SIG-M5 treated with dmso at 0.1 percent for 504 hours (cell line): ENCODE results near the gene ELMOD3.
"Not testable (repeated sequence)": the region's sequence is repeated elsewhere in the genome, so short reads cannot be mapped to it uniquely, and the experiment has no call there.

ENCODE experiments used
- DNase-seq: peaks from one replicate; lab custom pipeline; 2025; ENCODE audit not compliant: unreplicated experiment; lab: John Stamatoyannopoulos, UW

ELMOD3 gene

DNA sequence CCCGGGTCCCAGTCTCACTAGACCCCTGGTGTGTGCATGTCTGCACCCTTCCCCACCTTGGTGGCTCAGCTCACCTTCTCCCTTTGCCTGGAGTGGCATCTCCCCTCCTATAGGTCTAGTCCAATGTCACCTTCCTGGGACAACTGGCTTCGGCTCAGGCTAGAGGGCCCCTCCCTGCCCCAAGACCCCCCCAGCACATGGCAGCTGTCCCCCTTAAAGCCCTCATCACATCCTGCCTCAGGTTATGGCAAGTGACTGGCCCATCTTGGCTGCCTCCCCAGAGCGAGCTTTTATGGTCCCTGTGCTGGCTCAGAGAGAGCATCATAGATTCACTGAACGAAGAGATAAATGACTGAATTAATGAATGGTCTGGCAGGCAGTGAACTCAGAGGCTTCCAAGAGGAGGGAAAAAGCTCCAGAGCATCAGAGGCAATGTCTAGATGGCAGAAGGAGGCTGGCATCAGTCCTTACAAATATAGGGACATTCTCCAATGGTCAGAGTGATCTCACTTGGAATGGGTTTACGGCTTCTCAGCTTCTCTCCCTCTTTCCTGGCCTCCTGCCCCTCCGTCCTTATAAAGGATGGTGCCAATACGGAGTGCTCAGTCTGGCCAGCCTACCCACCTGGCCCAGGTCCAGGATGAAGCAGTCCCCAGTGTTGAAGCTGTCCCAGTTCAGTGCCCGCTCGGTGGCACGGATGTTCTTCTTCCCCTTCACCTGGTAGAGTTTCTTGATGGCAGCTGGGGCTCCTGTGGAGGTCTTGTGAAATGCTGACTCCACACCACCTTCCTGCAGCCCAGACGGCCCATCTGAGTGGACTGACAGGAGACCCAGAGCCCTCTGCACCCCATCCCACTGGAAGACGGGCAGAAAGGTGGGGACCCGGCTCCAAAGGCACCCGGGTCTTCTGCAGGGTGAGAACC is 46.2 kb downstream of the ELMOD3 start:
- DNase-seq, result no peak

DNA sequence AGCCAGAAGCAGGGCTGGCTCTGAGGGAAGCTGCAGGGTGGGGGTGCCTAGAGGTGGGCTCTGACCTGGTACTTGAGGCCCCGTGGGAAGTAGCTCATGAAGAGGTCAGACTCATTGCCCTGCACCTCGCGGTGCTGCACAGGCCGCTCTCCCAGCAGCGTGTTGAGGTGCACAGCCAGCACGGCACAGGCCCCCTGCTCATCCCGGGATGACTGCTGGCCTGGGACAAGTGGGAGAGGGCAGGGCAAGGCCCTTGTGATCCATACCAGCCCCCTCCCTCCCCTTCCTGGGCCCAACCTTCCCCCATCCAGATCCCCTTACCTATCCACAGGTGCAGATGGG is 46.9 kb downstream of the ELMOD3 start:
- no peak for DNase-seq

DNA sequence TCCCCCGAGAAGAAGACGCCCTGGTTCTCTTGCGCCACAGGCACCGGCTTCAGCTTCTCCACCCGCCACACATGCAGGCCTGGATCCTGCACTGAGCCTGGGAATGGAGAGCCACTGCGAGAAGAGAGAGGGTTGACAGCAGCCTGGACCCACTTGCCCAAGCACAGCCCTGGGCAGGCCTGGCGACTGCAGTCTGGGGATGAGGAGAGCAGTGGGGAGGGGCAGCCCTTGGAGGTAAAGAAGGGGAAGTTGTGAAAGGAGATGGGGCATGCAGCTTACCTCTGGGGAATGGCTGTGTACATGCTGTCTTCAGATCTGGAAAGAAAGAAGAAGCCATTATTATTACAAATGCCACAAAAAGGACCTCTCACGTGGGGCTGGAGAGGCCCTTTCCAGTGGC is 47.3 kb downstream of the ELMOD3 start:
- DNase-seq, result peak; percentile 82

DNA sequence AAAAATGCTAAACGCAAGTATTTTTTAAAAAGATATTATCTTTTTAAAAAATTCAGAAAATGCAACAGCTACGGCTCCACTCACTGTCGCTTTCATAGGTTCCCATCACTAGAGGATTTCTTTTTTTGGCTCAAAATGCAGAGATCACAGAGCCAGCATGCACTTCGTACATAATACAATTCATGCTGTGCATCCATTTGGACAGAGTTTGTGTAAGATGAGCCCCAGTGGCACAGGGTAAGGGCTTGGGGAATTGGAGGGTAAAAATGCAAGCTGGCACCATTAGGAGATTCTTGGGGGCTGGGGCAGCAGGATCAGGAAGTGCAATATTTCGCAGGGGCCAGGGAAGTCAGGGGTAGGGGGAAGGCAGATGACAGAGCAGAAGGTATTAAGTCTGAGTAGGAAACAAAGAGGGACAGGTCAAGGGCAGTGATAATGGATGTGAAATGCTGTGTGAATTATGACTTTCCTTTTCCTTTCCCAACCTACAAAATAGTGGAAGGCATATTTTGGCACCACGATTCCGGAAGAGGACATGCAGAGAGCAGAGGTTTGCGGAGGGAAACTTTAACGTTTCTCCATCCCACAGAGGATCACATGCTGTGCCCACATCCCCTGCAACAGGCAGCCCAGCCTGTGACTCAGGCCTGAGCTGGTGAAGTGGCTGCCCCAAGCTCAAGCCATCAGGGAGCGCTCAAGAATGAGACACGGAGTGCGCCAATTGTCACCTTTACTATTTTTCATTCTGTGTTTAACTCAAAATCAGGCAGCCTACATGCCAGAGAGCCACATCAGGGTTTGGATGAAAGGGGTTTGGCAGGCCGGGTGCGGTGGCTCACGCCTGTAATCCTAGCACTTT is 50.9 kb downstream of the ELMOD3 start:
- DNase-seq, result peak; percentile 98

DNA sequence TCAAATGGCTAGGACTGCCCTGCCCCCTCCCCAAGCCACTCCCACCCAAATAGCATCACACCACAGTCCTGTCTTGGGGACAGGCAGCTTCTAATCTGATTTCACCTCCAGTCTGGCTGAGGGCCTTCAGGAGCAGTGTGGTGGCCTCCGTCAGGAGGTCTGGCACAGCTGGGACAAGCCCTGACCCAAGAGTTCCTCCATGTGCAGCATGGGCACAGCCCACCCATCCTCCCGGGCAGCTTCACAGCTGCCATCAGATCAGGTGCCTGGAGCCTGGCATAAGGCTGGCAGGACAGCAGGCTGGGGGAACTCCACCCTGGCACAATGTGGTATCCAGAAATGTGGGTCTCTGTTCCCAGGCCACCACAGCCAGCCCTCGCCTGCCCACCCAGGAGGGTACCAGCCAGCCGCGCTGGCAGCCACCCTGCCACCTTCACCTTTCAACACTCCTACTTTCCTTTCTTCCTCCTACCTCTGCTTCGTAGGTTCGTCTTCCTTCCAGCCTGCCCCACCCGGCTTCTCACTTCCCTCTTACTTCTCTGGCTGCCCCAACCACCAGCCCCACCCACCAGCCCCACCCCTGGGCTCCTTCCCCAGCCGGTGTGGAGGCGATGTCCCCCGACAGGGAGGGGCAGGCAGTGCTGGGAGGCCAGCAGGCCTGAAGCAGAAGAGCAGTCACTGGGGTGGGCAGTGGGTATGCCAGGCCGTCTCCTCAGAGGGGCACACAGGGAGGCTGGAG is 55.4 kb downstream of the ELMOD3 start, which contains the start of gene CAPG:
CAPG (minus strand) TSS at position 522 of the 739 bp plus-strand sequence. CDS start 8,221 bp downstream, outside the sequence.
- DNase-seq, result peak; percentile 89

DNA sequence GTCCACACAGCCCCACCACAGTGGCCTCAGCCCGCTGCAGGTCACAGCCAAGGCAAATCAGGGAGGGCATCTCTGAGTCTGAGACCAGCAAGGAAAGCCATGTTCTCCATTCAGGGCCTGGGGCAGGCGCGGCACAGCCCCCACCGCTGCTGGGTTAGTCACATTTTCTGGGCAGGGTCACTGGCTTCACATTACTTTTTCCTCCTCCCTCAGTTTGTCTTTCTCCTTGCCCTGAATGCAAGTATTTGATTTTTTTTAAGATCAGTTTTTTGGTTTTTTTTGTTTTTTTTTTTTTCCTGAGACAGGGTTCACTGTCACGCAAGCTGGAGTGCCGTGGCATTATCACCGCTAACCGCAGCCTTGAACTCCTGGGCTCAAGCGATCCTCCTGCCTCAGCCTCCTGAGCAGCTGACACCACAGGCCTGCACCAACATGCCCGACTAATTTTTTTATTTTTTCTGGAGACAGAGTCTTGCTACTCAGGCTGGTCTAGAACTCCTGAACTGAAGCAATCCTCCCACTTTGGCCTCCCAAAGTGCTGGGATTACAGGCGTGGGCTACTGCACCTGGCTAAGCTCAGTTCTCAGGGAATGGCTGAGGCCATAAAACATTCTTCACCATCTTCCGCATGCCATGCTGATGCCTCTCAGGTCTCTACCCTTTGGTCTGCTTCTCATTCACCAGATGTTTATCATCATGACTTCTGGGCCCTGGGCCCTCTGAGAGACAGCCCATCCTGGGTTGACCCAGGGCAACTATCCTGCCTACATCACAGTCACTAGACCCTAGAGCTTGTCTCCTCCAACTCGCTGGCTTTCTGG is 56.2 kb downstream of the ELMOD3 start:
- DNase-seq, result peak; percentile 55

DNA sequence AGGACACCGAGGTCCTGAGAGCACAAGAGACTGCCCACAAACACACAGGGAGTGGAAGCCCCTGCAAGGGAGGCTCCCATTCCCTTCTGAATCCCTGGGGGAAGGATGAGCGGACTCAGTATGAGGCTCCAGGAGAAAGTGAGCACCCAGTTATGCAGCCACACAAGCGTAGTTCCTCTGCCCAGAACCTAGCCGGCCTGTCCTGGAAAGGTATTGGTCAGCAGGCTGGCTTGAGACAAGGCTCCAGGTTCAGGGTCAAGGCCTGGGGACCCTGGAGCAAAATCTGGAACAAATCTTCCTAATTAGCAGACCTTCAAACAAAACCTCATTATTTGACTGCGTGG is 56.8 kb downstream of the ELMOD3 start:
- no peak for DNase-seq

DNA sequence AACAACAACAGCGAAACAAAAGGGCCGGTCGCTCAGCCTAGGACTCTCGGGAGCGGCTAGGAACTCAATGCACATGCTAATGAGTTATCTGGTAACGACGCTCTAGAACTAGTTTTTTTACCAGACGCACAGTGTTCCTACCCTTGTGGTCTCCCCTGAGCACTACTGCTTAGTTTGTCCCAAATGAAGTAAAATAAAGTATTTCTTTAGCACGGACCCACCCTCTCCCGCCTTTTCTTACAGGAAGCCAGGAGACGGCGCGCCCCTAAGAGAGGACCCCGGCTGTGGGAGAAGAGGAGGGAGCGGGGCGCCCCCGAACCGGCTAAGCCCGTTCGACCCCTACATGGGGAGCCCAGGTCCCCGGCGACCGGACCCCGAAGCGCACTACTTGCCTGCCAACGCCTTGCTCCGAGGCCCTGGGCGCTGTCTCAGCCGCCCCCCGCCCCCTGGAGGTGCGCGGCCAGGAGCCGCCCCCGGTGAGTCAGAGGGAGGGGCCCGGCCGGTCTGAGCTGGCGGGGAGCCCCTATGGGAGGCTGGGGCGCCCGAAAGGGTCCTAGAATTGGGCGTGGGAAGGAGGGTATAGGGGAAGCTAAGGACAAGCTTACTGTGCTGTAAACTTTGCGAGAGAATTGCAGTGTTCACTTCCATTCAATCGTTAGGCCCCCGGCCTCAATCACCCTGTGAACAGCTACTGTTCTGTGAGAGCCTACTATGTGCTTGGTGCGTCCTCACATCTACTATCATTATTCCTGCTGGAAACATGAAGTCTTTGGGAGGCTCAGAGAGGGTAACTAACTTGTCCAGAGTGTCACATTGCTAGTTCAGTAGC is 59.2 kb downstream of the ELMOD3 start:
- no peak for DNase-seq

DNA sequence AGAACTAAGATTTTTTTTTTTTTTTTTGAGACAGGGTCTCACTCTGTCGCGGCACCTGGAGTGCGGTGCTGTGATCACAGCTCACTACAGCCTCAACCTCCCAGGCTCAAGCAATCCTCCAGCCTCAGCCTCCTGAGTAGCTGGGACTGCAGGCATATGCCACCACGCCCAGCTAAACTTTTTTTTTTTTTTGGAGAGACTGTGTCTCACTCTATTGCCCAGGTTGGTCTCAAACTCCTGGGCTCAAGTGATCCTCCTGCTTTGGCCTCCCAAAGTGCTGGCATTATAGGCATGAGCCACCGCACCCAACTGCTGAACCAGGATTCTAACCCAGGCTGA is 59.8 kb downstream of the ELMOD3 start:
- not testable (repeated sequence) for DNase-seq

DNA sequence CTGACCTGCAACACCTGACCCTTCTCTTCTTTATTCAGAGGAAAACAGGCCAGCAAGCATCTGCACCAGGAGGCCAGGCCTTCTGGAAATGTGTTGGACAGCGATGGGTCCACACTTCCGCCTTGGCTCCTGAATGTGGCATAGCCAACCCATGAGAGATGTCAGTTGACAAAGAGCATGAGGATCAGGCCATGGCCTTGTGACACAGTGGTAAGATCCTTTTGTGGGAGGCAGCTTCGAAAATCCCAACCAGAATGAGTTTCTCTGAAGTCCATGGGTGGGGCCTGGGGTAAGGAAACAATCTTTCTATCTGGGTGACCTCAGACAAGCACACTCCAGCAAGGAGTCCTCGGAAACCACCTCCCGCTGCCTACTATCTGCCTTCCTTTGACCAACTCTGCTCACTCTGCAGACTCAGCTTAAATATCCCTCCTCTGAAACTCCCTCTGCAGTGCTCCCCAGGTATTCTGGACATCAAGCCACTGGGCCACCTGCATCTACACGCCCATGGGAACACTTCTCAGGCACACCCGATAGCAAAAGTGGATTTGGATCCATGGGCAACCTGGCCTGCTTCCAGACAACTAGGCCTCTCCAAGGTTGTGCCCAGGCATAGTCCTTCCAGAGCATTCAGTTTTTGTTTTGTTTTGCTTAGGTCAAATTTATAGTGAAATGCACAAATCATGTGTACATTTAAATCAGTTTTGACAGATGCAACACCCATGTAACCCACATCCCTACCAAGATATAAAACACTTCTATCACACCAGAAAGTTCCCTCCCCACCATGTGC is 60.4 kb downstream of the ELMOD3 start:
- DNase-seq, result no peak

DNA sequence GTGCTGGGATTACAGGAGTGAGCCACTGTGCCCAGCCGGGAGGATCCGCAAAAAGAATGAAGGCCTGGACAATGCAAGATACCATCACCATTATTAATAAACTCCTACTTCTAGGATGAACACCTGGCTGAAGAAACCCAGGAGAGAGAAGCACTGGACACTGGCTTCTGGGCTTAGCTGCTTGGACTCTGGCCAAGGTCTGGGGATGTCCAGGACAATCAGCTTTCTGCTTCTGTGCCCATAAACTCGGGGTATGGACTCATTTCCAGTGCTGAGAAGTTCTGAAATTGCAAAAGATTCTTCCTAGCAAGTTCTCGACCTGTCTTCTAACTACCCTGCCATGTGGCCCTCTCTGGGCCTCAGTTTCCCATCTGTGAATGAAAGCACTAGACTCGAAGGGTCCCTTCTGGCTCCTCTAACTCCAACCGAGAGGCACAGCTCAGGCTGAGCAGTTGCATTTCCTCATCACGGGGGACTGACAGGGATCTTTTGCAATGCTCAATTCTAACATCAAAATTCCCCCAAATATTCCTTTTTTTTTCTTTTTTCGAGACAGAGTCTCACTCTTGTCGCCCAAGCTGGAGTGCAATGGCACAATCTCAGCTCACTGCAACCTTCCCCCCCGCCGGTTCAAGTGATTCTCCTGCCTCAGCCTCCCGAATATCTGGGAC is 61.5 kb downstream of the ELMOD3 start:
- DNase-seq, result no peak

DNA sequence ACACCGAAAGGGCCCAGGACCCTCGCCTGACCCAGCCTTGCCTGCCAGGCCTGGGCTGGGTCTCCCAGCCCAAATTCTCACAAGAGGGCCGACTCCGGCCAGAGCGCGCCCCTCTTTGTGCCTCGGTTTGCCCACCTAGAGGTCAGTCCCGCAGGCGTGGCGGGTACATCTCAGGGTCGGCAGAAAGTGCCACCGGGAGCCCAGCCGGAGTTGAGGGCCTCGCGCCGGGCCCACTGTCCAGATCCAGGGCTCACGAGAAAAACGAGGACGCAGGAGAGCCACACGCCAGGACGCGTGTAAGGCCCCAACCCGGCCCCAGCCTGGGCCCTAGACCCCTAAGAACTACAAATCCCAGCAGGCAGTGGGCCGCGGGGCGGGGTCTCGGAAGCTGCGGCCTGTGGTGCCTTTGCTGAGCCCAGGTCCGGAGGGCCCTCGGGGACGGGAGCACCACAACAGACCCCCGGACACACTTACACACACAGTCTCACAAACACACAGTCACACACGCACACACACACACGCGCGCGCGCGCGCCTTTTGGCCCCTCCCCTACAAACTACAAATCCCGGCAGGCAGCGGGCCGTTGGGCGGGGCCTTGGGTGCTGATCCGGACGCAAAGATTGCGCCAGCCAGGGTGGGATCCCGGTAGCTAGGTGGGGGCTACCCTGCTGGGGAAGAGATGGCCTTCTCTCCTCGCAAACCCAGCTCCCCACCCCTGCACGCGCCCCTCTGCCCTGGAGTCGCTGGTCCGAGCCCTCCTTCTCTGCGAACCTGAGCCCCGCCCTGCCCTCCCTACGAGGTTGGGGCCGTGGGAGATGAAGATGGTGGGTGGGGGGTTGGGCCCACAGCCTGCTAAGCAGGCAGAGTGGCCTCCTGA is 63.8 kb downstream of the ELMOD3 start, which contains the start of gene SH2D6:
SH2D6 (plus strand) TSS at position 583 of the 877 bp plus-strand sequence. CDS start 10,752 bp downstream, outside the sequence.
- DNase-seq, result peak; percentile 92

DNA sequence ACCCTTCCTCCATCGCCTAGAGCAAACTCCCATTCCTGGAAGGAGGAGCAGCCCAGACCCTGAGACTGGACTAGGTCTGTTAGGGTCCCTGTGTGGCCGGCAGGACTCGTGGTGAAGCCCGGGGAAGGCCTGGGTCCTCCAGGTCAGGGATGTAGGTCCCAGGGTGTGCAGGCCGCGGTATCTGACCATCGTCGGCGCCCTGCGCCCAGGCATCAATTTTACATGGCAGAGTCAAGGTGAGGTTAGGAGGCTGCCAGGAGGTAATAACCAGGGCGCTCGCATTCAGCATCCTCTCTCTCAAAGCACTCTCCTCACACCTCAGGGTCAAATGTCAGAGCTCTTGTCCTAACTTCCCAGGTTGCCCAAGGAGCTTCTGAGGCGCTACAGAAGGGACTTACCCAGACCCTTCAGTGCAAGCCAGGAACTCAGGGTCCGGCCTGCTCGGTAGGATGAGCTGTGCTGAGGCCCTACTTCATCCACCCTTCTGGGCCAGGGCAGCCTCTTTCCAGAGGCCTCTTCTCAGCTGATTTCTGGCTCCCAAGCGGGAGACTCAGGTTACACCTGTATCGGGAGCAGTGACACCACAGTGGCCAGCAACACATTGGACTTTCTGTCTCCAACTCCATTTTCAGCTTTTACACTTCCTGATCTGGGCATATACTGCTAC is 64.6 kb downstream of the ELMOD3 start:
- DNase-seq, result no peak

DNA sequence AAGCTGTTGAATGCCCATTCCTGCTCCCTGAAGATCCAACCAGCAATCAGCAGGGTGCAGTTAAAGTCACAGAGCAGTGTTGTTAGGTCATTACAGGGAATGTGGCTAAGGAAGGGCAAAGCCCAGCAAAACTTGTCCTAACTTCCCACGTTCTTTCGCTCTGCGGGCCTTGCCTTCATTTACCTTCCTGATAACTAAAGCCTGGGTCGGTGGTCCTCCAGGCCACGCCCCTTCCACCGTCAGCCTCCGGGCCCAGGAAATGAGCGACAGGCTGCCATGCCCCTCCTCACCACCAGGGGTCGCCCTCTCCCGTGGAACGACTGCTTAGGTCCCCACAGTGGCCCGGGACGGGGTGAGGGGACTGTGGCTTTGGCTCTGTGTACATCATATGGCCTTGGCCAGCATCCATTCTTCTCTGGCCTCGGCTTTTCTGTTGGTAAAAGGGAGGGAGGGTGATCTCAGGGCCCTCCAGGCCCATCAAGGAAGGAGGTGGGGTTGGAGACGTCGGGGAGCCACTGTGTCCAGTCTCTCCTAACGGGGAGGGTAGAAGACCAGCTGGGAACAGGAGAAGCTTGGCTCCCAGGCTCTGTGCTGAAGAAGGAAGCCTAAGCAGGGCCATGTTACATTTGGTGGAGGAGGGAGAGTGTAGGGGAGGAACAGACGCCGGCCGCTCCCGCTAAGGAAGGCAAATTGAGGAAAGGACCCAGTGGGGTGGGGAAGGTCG is 66.1 kb downstream of the ELMOD3 start:
- DNase-seq, result peak; percentile 79

DNA sequence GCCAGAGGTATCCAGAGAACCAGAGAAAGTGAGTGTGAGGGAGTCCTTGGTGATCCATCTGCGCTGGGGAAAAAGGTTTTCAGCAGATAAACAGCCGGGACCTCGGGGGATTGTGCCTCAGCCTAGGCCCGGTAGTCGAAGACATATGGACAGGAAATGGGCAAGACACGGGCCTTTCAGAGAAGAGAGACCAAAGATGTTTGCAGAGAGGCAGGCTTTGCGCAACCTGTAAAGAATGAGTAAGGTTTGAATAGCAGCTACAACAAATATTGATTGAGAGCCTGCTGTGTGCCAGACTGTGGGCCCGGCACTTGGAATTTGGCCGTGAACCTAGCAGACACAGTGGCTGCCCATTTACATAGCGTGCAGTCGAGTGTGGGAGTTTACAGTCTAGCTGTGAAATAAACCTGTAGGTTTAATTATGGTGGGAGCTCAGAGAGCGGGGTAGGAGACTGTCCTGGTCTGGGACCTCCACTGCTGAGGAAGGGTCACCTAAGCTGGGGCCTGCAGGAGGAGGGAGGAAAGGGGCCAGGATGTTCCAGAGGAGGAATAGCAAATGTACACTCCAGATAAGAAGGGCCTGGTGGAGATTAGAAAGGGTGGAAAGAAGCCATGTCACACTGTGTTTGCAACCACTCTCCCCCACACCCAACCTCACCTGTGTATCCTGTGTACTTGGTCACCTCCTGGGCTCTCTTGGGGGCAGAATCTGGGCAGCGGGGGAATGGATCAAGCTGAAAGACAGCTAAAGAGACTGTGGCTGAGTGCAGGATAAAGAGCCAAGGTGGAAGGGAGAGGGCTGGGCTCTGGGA is 66.9 kb downstream of the ELMOD3 start:
- peak; percentile 43 for DNase-seq
